Heart left ventricle (tissue), 13 donors: Measurements from ENCODE around the gene SPP2.

Source experiments
- CTCF ChIP-seq, 12 donors: fragments of 200-600 bp; sonication (generic) in 4 of 12; IDR thresholded peaks; one replicate each; pipeline versions ENCODE4 v1.5.0 to v1.8.0; 2018 to 2022; ENCODE audit warnings: antibody characterized with exemption in 12 of 12, mild to moderate bottlenecking in 5 of 12
- POLR2A ChIP-seq, 2 donors: fragments of 450-650 bp; IDR thresholded peaks; one replicate each; pipeline ENCODE4 v1.6.1; 2017; ENCODE audit warnings: antibody characterized with exemption in 2 of 2, mild to moderate bottlenecking in 2 of 2, moderate library complexity in 2 of 2
- donor health status: ischemic (EF 13 %, LVEDD 7.1; RV severe dilation, severe dysfunction).
- donor health status: DM: no; HTN: yes; CAD: no.
- donor health status: DM: no; HTN: no; CAD: no.
- donor health status: ischemic (EF 25% LVEDD 6.9; RV normal size, moderate dysfunction).
- donor health status: ischemic (EF 25% LVEDD 5.7; RV mildly dilated, moderate dysfunction).
- donor health status: ischemic (EF 35%, LVEDD 5.7; RV mildly dilated, moderate dysfunction).
- donor health status: nonischemic (EF 11% LVEDD 7.7; RV severe dilation, severe dysfunction).
- donor health status: DM: yes; HTN: yes; CAD: no.
- donor health status: PGD.
- donor health status: ischemic (EF 29% LVEDD 5.4; RV normal size, mild dysfunction).
- donor health status: nonischemic (EF 23%, LVEDD 6.1; RV moderate dilation, normal function).

GRCh38 chr2:234109321-234109720, 58.8 kb downstream of the SPP2 start:
- no peak for TF ChIP-seq CTCF (IDR thresholded peaks at IDR 0.05)
- TF ChIP-seq POLR2A (IDR thresholded peaks at IDR 0.05): no peak
